ENCODE data around the gene GRM2. TPM values are rescaled to one million over a fixed set of nuclear protein-coding genes. Genes with fewer than 3 reads are reported as not detected.

GRM2 gene
- total RNA-seq, 1 donor from 2014 or later, result not detected

DNA sequence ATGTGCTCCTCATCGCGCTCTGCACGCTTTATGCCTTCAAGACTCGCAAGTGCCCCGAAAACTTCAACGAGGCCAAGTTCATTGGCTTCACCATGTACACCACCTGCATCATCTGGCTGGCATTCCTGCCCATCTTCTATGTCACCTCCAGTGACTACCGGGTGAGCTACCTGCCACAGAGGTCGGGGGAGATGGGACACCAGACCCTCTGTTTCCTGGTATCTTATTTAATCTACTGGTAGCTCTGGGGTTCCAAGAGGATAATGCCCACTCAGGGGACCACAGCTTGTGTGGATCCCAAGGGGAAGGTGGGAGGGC lies 9.1 kb downstream of the GRM2 start:
- TF ChIP-seq, protein P1, sequence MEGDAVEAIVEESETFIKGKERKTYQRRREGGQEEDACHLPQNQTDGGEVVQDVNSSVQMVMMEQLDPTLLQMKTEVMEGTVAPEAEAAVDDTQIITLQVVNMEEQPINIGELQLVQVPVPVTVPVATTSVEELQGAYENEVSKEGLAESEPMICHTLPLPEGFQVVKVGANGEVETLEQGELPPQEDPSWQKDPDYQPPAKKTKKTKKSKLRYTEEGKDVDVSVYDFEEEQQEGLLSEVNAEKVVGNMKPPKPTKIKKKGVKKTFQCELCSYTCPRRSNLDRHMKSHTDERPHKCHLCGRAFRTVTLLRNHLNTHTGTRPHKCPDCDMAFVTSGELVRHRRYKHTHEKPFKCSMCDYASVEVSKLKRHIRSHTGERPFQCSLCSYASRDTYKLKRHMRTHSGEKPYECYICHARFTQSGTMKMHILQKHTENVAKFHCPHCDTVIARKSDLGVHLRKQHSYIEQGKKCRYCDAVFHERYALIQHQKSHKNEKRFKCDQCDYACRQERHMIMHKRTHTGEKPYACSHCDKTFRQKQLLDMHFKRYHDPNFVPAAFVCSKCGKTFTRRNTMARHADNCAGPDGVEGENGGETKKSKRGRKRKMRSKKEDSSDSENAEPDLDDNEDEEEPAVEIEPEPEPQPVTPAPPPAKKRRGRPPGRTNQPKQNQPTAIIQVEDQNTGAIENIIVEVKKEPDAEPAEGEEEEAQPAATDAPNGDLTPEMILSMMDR (IDR thresholded peaks at IDR 0.05), result no peak
- intact Hi-C loops (cut with DNase I), result no loop called here

GRCh38 chr3:51716805-51717204 lies 9.9 kb downstream of the GRM2 start:
- Histone ChIP-seq H3K27me3 (no peaks in the 10 kb centered on the region), H3K27ac (no peak overlapping the region), H3K4me3 (no peak overlapping the region), H3K36me3 (no peaks in the 10 kb centered on the region), H3K4me1 (no peaks in the 10 kb centered on the region), H3K9me3 (no peaks in the 10 kb centered on the region)
- TF ChIP-seq, protein P1 (IDR thresholded peaks at IDR 0.05), result no peak
- intact Hi-C loops (cut with DNase I), result no loop called here
- DNase-seq (ENCODE audit: low spot score in 2 of 2), result no peak

More for the DNA sequence above, 9.1 kb downstream of the GRM2 start:
- Histone ChIP-seq H3K4me3 (no peak overlapping the region), H3K27ac (no peak overlapping the region), H3K27me3 (no peaks in the 10 kb centered on the region), H3K4me1 (no peaks in the 10 kb centered on the region), H3K9me3 (no peaks in the 10 kb centered on the region), H3K36me3 (no peaks in the 10 kb centered on the region)
- no peak for DNase-seq (ENCODE audit: low spot score in 2 of 2)

DNA sequence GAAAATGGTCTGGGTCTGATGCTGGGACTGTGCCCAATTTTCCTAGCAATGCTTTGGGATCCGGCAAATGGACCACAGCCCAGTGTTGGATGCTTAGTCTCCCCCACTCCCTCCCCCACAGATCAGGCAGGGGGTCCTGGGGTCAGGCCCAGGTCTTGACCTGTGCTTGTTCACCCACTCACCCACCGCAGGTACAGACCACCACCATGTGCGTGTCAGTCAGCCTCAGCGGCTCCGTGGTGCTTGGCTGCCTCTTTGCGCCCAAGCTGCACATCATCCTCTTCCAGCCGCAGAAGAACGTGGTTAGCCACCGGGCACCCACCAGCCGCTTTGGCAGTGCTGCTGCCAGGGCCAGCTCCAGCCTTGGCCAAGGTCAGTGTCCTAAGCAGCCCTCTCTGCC lies 10.6 kb downstream of the GRM2 start:
- DNase-seq (ENCODE audit: low spot score in 2 of 2), result no peak
- Histone ChIP-seq H3K36me3 (no peaks in the 10 kb centered on the region), H3K27me3 (no peaks in the 10 kb centered on the region), H3K4me1 (no peaks in the 10 kb centered on the region), H3K27ac (no peak overlapping the region), H3K9me3 (no peaks in the 10 kb centered on the region), H3K4me3 (no peak overlapping the region)
- intact Hi-C loops (cut with DNase I), result no loop called here
- TF ChIP-seq, protein P1 (IDR thresholded peaks at IDR 0.05), result no peak

DNA sequence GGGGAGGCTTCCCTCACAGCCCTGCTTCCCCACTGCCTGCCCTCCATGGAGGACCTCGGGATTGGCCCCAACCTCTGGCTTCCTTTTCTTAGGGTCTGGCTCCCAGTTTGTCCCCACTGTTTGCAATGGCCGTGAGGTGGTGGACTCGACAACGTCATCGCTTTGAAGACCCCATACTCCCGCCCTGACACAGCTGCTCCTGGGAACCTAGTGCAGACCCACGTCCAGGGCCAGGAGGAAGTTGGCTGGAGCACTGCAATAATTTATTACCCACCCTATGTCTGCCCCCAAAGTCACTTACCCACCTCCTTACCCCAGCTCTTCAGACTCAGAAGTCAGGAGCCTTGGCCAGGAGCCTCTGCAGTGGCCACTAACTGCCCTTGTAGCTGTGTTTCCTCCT lies 11.1 kb downstream of the GRM2 start:
- intact Hi-C loops (cut with DNase I), result no loop called here
- H3K9me3 ChIP-seq, result no peaks in the 10 kb centered on the region
- H3K27me3 ChIP-seq, result no peaks in the 10 kb centered on the region
- TF ChIP-seq, protein P1 (IDR thresholded peaks at IDR 0.05), result no peak
- no peak overlapping the region for H3K27ac ChIP-seq
- no peak overlapping the region for H3K4me3 ChIP-seq
- DNase-seq (ENCODE audit: low spot score in 2 of 2), result peak in 1 of 2 donors; percentile 49
- H3K4me1 ChIP-seq, result no peaks in the 10 kb centered on the region
- no peaks in the 10 kb centered on the region for H3K36me3 ChIP-seq

DNA sequence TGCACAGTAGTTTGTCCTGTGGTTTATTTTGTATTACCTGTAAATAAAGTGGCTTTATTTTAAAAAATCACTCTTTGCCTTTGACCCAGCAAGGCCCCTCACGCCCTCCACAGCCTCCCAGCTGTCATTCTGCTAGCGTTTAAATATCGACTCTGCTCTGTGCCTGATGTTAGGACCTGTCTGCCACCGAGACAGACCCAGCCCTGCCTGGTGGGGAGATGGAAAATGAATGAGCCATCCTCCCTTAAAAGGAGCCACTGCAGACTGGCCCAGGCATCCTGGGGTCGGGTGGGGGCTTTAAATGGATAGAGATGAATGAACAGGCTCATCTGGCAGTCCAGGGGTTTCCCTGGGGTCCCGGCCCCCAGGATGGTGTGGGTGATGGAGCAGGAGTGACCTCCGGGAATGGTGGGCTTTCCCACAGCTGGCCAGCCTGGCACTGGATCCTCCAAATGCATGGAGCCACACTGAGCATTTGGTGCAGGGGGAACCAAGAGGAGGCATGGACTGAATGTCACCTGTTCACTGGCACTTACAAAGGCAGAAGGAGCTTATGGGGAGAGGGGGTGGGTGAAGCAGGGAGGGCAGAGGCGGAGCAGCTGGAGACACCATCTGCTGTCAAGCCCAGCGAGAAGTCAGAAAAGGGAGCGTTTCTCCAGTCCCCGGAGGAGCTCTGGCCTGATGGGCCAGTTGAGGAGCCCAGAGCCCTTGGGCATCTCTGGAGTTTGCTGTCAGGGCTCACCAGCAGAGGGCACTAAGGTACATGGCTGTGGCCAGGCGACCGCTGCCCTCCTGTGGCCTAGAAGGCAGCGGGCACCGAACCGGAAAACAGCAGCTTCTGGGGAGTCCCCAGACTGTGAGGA lies 11.9 kb downstream of the GRM2 start:
- no peaks in the 10 kb centered on the region for H3K36me3 ChIP-seq
- H3K27me3 ChIP-seq, result no peaks in the 10 kb centered on the region
- H3K4me3 ChIP-seq, result no peak overlapping the region
- TF ChIP-seq, protein P1 (IDR thresholded peaks at IDR 0.05), result peak in 2 of 3 experiments; percentile 15 to 20
- DNase-seq (ENCODE audit: low spot score in 2 of 2), result peak in 1 of 2 donors; percentile 67
- H3K4me1 ChIP-seq, result no peaks in the 10 kb centered on the region
- H3K27ac ChIP-seq, result no peak overlapping the region
- intact Hi-C loops (cut with DNase I), result no loop called here
- no peaks in the 10 kb centered on the region for H3K9me3 ChIP-seq
